ENCODE data around the gene STK16. TPM values are rescaled to one million over a fixed set of nuclear protein-coding genes. Genes with fewer than 3 reads are reported as not detected.

The STK16 gene
- total and polyA plus RNA-seq, 2 of the 13 experiments (the other 11 are each of a cell fraction or from before 2014, with no cell fraction given), result 28.0 to 50.9 TPM

GRCh38 chr2:219294356-219295351 is 49.4 kb downstream of the STK16 start (continued):
- TF ChIP-seq PRDM10 (CRISPR knock-in tag; IDR thresholded peaks at IDR 0.05; ENCODE audit: low read depth), result peak; percentile 79
- TF ChIP-seq BRD4 (CRISPR knock-in tag; IDR thresholded peaks at IDR 0.05), result no peak
- TF ChIP-seq ZNF350 (CRISPR knock-in tag; IDR thresholded peaks at IDR 0.05; ENCODE audit: borderline replicate concordance, low read depth), result peak; percentile 56; the same call in 1 of the 2 replicates
- TF ChIP-seq ZNF224 (CRISPR knock-in tag; IDR thresholded peaks at IDR 0.05), result no peak
- peak; percentile 57; the same call in 1 of the 2 replicates for TF ChIP-seq NCOA2 (CRISPR knock-in tag; IDR thresholded peaks at IDR 0.05)
- no peak for TF ChIP-seq ZNF282 (IDR thresholded peaks at IDR 0.05; ENCODE audit: partially characterized antibody)
- 0 out of 2 replicates have a peak, but pooled peaks have one; percentile 23 for TF ChIP-seq ZNF720 (CRISPR knock-in tag; IDR thresholded peaks at IDR 0.05)
- TF ChIP-seq HBP1 (CRISPR knock-in tag; IDR thresholded peaks at IDR 0.05; ENCODE audit: low read depth), result peak; percentile 66
- peak; percentile 93 for TF ChIP-seq SP4 (CRISPR knock-in tag; IDR thresholded peaks at IDR 0.05)
- TF ChIP-seq HOXA3 (CRISPR knock-in tag; IDR thresholded peaks at IDR 0.05), result peak; percentile 91
- TF ChIP-seq ZMYM4 (CRISPR knock-in tag; IDR thresholded peaks at IDR 0.05), result peak; percentile 96
